Measurements from ENCODE around the gene FAM227B. TPM values are rescaled to one million over a fixed set of nuclear protein-coding genes. Genes with fewer than 3 reads are reported as not detected.
A peak's percentile ranks its signal among the peaks of the same experiment; 100 is the strongest.

The FAM227B gene
- total RNA-seq, 2 experiments from 2014 or later: 2.4 to 3.3 TPM

DNA sequence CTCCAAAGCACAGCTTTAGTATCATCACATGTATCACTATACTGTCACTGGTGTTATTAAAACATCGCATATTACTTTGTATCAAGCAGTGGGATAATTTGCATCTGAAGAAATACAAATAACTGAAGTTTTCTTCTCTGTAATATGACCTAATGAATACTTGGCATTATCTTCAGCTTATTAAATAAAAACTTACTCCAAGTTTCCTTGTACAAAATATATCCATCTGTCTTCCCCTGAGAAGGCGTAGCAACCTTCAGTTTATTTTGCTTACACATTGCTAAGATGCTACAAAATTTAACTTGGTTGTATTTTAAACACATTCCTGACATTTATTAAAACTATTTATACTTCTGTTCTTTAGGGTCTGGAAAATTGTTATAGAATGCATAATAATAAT lies 183.9 kb downstream of the FAM227B start:
- H3K9me3 Mint-ChIP-seq (ENCODE audit: low read depth): no peaks in the 10 kb centered on the region
- ATAC-seq (no peak), DNase-seq (no peak)
- no peaks in the 10 kb centered on the region for H3K4me1 Mint-ChIP-seq
- no peak overlapping the region for H3K4me3 Mint-ChIP-seq
- H3K27ac Mint-ChIP-seq: no peak overlapping the region
- CTCF ChIA-PET: no interaction called here
- peaks cover under 1% of the 10 kb centered on the region for H3K27me3 Mint-ChIP-seq
- no peaks in the 10 kb centered on the region for H3K36me3 Mint-ChIP-seq

- Mint-ChIP-seq H3K9me3 (ENCODE audit: low read depth) (no peaks in the 10 kb centered on the region), H3K4me3 (no peak overlapping the region), H3K27ac (no peak overlapping the region), H3K27me3 (peaks cover 7% of the 10 kb centered on the region), H3K36me3 (no peaks in the 10 kb centered on the region), H3K4me1 (no peaks in the 10 kb centered on the region)
- DNase-seq (no peak), ATAC-seq (no peak)
- CTCF ChIA-PET: no interaction called here
Observed at GRCh38 chr15:49435174-49435573, 185.4 kb downstream of the FAM227B start.

GRCh38 chr15:49430046-49430445 lies 190.6 kb downstream of the FAM227B start:
- Mint-ChIP-seq H3K4me1 (no peaks in the 10 kb centered on the region), H3K27me3 (peaks cover 16% of the 10 kb centered on the region), H3K9me3 (ENCODE audit: low read depth) (no peaks in the 10 kb centered on the region), H3K36me3 (no peaks in the 10 kb centered on the region), H3K27ac (no peak overlapping the region), H3K4me3 (no peak overlapping the region)
- no peak for DNase-seq
- CTCF ChIA-PET: no interaction called here
- no peak for ATAC-seq

GRCh38 chr15:49428409-49429095 lies 192.1 kb downstream of the FAM227B start:
- CTCF ChIA-PET: interaction anchor here (1.0 kb wide), 1 partner anchor 190 kb away, joined by 3 read pairs; no protein-coding TSS in a partner anchor

DNA sequence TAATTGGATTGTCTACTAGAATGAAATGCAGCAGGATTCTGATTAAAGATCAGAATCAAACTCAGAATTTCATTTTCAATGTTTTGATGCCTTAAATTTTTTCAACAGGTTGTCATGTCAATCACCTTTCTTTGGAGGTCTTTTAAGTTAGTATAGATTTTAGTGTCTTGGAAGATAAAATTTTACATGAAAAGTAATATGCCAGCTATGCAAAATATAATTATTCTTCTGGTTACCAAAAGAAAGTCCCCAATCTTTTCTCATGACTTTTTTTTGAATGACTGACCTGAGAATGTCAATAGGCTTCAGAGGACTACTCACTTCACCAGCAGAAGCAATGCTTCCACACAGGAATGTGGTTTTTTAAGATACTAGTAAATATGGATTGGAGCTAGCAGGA lies 193.2 kb downstream of the FAM227B start:
- Mint-ChIP-seq H3K4me3 (no peak overlapping the region), H3K4me1 (no peaks in the 10 kb centered on the region), H3K27ac (no peak overlapping the region), H3K36me3 (no peaks in the 10 kb centered on the region), H3K9me3 (ENCODE audit: low read depth) (no peaks in the 10 kb centered on the region), H3K27me3 (peaks cover 16% of the 10 kb centered on the region)
- CTCF ChIA-PET: interaction anchor here (1.0 kb wide), 1 partner anchor 189 kb away, joined by 3 read pairs; no protein-coding TSS in a partner anchor
- ATAC-seq: no peak
- no peak for DNase-seq

More at GRCh38 chr15:49428409-49429095, 192.1 kb downstream of the FAM227B start:
- H3K4me1 Mint-ChIP-seq: no peaks in the 10 kb centered on the region
- no peaks in the 10 kb centered on the region for H3K9me3 Mint-ChIP-seq (ENCODE audit: low read depth)
- no peak overlapping the region for H3K27ac Mint-ChIP-seq
- ATAC-seq (no peak), DNase-seq (no peak)
- no peak overlapping the region for H3K4me3 Mint-ChIP-seq
- H3K27me3 Mint-ChIP-seq: peaks cover 16% of the 10 kb centered on the region
- no peaks in the 10 kb centered on the region for H3K36me3 Mint-ChIP-seq

DNA sequence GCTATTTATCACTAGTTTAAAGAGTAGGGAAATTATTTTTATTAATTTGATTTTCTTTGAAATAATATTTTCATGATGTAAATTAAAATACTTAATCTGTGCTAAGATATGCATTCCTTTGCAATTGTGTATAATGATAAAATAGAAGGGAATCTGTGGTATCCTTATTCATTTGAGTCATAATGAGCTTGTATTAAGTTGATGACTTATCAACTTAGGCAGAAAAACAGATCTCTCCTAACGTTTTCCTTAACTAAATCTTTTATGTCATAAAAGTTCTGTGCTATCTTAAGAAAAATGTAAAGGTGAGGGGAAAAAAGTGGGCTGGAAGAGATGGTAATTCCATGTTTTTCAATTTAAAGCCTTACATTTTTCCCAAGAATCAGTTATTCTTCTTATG lies 195.7 kb downstream of the FAM227B start:
- DNase-seq: no peak
- Mint-ChIP-seq H3K27ac (no peak overlapping the region), H3K4me3 (no peak overlapping the region), H3K27me3 (peaks cover 12% of the 10 kb centered on the region), H3K36me3 (peaks cover 1% of the 10 kb centered on the region), H3K4me1 (peaks cover 4% of the 10 kb centered on the region), H3K9me3 (ENCODE audit: low read depth) (no peaks in the 10 kb centered on the region)
- CTCF ChIA-PET: no interaction called here
- no peak for ATAC-seq

GRCh38 chr15:49423901-49424550 lies 196.6 kb downstream of the FAM227B start:
- DNase-seq (no peak), ATAC-seq (no peak)
- CTCF ChIA-PET: interaction anchor here (5.1 kb wide), 1 partner anchor 188 kb away, joined by 53 read pairs; no protein-coding TSS in a partner anchor
- Mint-ChIP-seq H3K4me3 (no peak overlapping the region), H3K27ac (no peak overlapping the region), H3K4me1 (peaks cover 4% of the 10 kb centered on the region), H3K27me3 (peaks cover 12% of the 10 kb centered on the region), H3K36me3 (peaks cover 1% of the 10 kb centered on the region), H3K9me3 (ENCODE audit: low read depth) (no peaks in the 10 kb centered on the region)

DNA sequence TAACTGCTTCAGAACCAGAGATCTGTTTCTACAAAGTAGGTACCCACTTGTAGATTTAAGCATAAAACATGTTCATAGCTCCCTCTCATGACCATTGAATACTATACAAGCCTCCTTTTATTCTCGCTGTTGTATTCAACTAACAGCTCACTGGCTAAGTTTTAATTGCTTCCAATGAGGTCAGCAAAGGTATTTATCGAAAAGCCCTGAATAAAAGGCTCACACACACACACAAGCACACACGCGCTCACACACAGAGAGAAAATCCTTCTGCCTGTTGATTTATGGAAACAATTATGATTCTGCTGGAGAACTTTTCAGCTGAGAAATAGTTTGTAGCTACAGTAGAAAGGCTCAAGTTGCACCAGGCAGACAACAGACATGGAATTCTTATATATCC lies 197.6 kb downstream of the FAM227B start, which contains the start of gene FGF7:
TSS of gene FGF7 (plus strand) at position 222 of the 400 bp plus-strand sequence. CDS start 1,056 bp downstream, outside the sequence.
- no peak for ATAC-seq
- Mint-ChIP-seq H3K4me3 (peak within 1 kb of the TSS; percentile 29), H3K4me1 (peaks cover 4% of the 10 kb centered on the region), H3K27ac (no peak within 1 kb of the TSS), H3K27me3 (peaks cover 14% of the 10 kb centered on the region), H3K36me3 (peaks cover 1% of the 10 kb centered on the region), H3K9me3 (ENCODE audit: low read depth) (no peaks in the 10 kb centered on the region)
- DNase-seq: no peak
- CTCF ChIA-PET: interaction anchor here (1.0 to 5.1 kb wide), 12 partner anchors 9 to 722 kb away, joined by 3 to 53 read pairs (median 3); partner anchors contain the start of gene SECISBP2L

GRCh38 chr15:49421991-49422390 lies 198.6 kb downstream of the FAM227B start:
- peak overlapping the region; percentile 29 for H3K4me3 Mint-ChIP-seq
- H3K27me3 Mint-ChIP-seq: peaks cover 12% of the 10 kb centered on the region
- H3K4me1 Mint-ChIP-seq: peaks cover 4% of the 10 kb centered on the region
- no peak for ATAC-seq
- H3K27ac Mint-ChIP-seq: peak overlapping the region; percentile 67
- H3K36me3 Mint-ChIP-seq: peaks cover 1% of the 10 kb centered on the region
- CTCF ChIA-PET: interaction anchor here (0.6 to 5.1 kb wide), 14 partner anchors 10 to 581 kb away, joined by 3 to 53 read pairs (median 4); partner anchors contain the start of gene SECISBP2L
- DNase-seq: no peak
- H3K9me3 Mint-ChIP-seq (ENCODE audit: low read depth): no peaks in the 10 kb centered on the region

DNA sequence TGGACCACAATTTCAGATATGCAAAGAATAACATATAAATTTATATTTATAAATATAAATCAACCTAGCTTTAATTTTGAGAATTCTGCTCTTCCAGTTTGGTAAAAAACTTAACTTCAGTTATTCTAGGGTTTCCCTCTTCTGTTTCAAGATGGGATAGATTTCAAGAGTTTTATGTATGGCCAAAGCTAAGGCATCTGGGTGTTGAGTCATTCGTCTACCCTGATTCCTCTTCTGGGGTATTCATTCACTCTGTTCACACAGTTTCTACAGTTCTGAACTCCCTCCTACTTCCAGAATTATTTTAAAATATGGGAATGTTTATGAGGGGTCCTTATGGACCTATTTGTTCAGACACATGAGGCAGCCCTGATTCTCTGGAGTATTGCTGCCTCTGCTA lies 201.8 kb downstream of the FAM227B start:
- CTCF ChIA-PET: interaction anchor here (2.0 kb wide), 1 partner anchor 183 kb away, joined by 5 read pairs; no protein-coding TSS in a partner anchor

DNA sequence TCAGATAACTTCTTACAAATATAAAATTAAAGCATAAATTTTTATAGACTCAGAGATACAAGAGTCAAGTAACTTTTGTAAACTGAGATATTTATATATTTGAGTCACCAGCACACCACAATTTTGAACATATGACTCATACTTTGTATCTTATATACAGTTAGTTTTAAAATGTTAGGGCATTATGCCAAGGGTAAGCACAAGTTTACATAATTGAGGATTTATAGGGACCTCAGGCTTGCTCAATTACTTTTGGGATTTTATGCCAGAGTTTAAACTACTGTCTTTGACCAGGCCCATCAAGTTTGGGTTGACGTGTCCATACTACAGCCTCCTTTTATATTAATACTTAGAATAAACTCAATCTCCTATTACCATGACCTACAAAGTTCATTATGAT lies 205.0 kb downstream of the FAM227B start:
- CTCF ChIA-PET: interaction anchor here (1.1 kb wide), 1 partner anchor 13 kb away, joined by 3 read pairs; no protein-coding TSS in a partner anchor
- Mint-ChIP-seq H3K27ac (no peak overlapping the region), H3K4me1 (no peaks in the 10 kb centered on the region), H3K4me3 (no peak overlapping the region), H3K36me3 (no peaks in the 10 kb centered on the region), H3K27me3 (peaks cover 31% of the 10 kb centered on the region), H3K9me3 (ENCODE audit: low read depth) (no peaks in the 10 kb centered on the region)
- DNase-seq: no peak
- ATAC-seq: no peak

More for the DNA sequence above, 201.8 kb downstream of the FAM227B start:
- no peak overlapping the region for H3K27ac Mint-ChIP-seq
- peaks cover 25% of the 10 kb centered on the region for H3K27me3 Mint-ChIP-seq
- H3K4me1 Mint-ChIP-seq: peaks cover 4% of the 10 kb centered on the region
- H3K36me3 Mint-ChIP-seq: peaks cover 1% of the 10 kb centered on the region
- no peak for DNase-seq
- no peaks in the 10 kb centered on the region for H3K9me3 Mint-ChIP-seq (ENCODE audit: low read depth)
- ATAC-seq: no peak
- H3K4me3 Mint-ChIP-seq: no peak overlapping the region

- Mint-ChIP-seq H3K36me3 (no peaks in the 10 kb centered on the region), H3K9me3 (ENCODE audit: low read depth) (no peaks in the 10 kb centered on the region), H3K27me3 (peaks cover 33% of the 10 kb centered on the region), H3K27ac (no peak overlapping the region), H3K4me1 (no peaks in the 10 kb centered on the region), H3K4me3 (no peak overlapping the region)
- no peak for ATAC-seq
- CTCF ChIA-PET: interaction anchor here (1.1 kb wide), 1 partner anchor 13 kb away, joined by 3 read pairs; no protein-coding TSS in a partner anchor
- DNase-seq: no peak
Observed at GRCh38 chr15:49415149-49415548, 205.5 kb downstream of the FAM227B start.

DNA sequence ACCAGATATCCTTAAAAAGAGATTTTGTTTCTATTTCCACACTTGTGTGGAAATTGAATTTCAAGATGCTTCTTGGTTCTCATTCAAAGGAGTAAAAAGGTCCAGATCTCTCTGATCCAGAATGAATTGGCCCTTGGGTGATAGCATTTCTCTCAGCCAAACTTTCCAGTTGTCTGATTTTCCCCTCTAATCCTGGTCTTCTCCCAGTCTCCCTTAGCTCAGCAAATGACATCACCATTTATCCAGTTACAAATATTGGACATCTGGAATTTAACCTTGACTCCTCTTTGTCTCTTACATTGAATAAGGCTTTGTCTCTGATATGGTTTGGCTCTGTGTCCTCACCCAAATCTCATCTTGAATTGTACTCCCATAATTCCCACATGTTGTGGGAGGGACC lies 207.8 kb downstream of the FAM227B start:
- Mint-ChIP-seq H3K9me3 (ENCODE audit: low read depth) (no peaks in the 10 kb centered on the region), H3K27me3 (peaks cover 39% of the 10 kb centered on the region), H3K4me3 (no peak overlapping the region), H3K4me1 (no peaks in the 10 kb centered on the region), H3K36me3 (no peaks in the 10 kb centered on the region), H3K27ac (no peak overlapping the region)
- ATAC-seq (no peak), DNase-seq (no peak)
- CTCF ChIA-PET: no interaction called here

Measured in activated CD8-positive, alpha-beta memory T cell treated with anti-CD3 and anti-CD28 coated beads, Interleukin-2, amount 10 ng/mL, durations not matched to agents 7 days and 5 days (primary cell).